ENCODE measurements around the gene SREBF2. TPM values are rescaled to one million over a fixed set of nuclear protein-coding genes. Genes with fewer than 3 reads are reported as not detected.
A peak's percentile ranks its signal among the peaks of the same experiment; 100 is the strongest.

SREBF2 gene
- total RNA-seq, 1 experiment from 2014 or later = 150 TPM

- Histone ChIP-seq H3K36me3 (ENCODE audit: control insufficient read depth, insufficient read depth, low read length) (peaks cover 13% of the 10 kb centered on the region), H3K4me1 (peaks cover 26% of the 10 kb centered on the region), H3K9me3 (no peaks in the 10 kb centered on the region), H3K4me3 (ENCODE audit: low read depth, low read length) (no peak overlapping the region), H3K27me3 (replicated peaks; ENCODE audit: control insufficient read depth, insufficient read depth, low read length) (no peaks in the 10 kb centered on the region)
- Mint-ChIP-seq H3K4me3 (ENCODE audit: unreplicated experiment) (no peak overlapping the region), H3K27ac (ENCODE audit: unreplicated experiment) (peak overlapping the region; percentile 91), H3K27me3 (ENCODE audit: insufficient read depth, unreplicated experiment) (no peaks in the 10 kb centered on the region), H3K4me1 (ENCODE audit: low read depth, unreplicated experiment) (peaks cover 7% of the 10 kb centered on the region), H3K36me3 (ENCODE audit: insufficient read depth, unreplicated experiment) (peaks cover 96% of the 10 kb centered on the region), H3K9me3 (ENCODE audit: unreplicated experiment) (no peaks in the 10 kb centered on the region)
- TSS peak; percentile 38 for BruUV-seq (replicated peaks)
- TF ChIP-seq CTCF (IDR thresholded peaks at IDR 0.05; ENCODE audit: insufficient read depth in 1 of 2, low read depth in 1 of 2, low read length in 1 of 2, severe bottlenecking in 1 of 2, unreplicated experiment in 1 of 2) = no peak
- CTCF ChIA-PET = interaction anchor here (0.8 to 2.1 kb wide), 3 partner anchors 26 to 188 kb away, joined by 3 to 9 read pairs (median 3); no protein-coding TSS in a partner anchor
- intact Hi-C loops (cut with micrococcal nuclease; ENCODE audit: unreplicated experiment) = no loop called here
- no peak for DNase-seq
- POLR2A ChIA-PET = interaction anchor here (1.2 kb wide), 1 partner anchor 53 kb away, joined by 7 read pairs; the partner anchor contains the start of gene SREBF2
Measured at GRCh38 chr22:41885516-41885915, 52.6 kb downstream of the SREBF2 start.

GRCh38 chr22:41888627-41889200, 55.8 kb downstream of the SREBF2 start:
- no TSS peak for BruUV-seq (replicated peaks)
- Histone ChIP-seq H3K27me3 (replicated peaks; ENCODE audit: control insufficient read depth, insufficient read depth, low read length) (no peaks in the 10 kb centered on the region), H3K4me3 (ENCODE audit: low read depth, low read length) (no peak overlapping the region), H3K9me3 (no peaks in the 10 kb centered on the region), H3K4me1 (peaks cover 26% of the 10 kb centered on the region), H3K36me3 (ENCODE audit: control insufficient read depth, insufficient read depth, low read length) (peaks cover 8% of the 10 kb centered on the region)
- ChIA-PET POLR2A (interaction anchor here (0.6 kb wide), 1 partner anchor 9 kb away, joined by 3 read pairs; no protein-coding TSS in a partner anchor), CTCF (no interaction called here)
- Mint-ChIP-seq H3K27me3 (ENCODE audit: insufficient read depth, unreplicated experiment) (no peaks in the 10 kb centered on the region), H3K4me3 (ENCODE audit: unreplicated experiment) (no peak overlapping the region), H3K4me1 (ENCODE audit: low read depth, unreplicated experiment) (no peaks in the 10 kb centered on the region), H3K9me3 (ENCODE audit: unreplicated experiment) (no peaks in the 10 kb centered on the region), H3K27ac (ENCODE audit: unreplicated experiment) (no peak overlapping the region), H3K36me3 (ENCODE audit: insufficient read depth, unreplicated experiment) (peaks cover 95% of the 10 kb centered on the region)
- intact Hi-C loops (cut with micrococcal nuclease; ENCODE audit: unreplicated experiment) = no loop called here
- DNase-seq = no peak
- no peak for TF ChIP-seq CTCF (IDR thresholded peaks at IDR 0.05; ENCODE audit: insufficient read depth in 1 of 2, low read depth in 1 of 2, low read length in 1 of 2, severe bottlenecking in 1 of 2, unreplicated experiment in 1 of 2)

- H3K36me3 Mint-ChIP-seq (ENCODE audit: insufficient read depth, unreplicated experiment) = peaks cover 92% of the 10 kb centered on the region
- no peak for DNase-seq
- H3K27me3 Mint-ChIP-seq (ENCODE audit: insufficient read depth, unreplicated experiment) = no peaks in the 10 kb centered on the region
- Histone ChIP-seq H3K9me3 (no peaks in the 10 kb centered on the region), H3K27me3 (replicated peaks; ENCODE audit: control insufficient read depth, insufficient read depth, low read length) (no peaks in the 10 kb centered on the region), H3K4me1 (peaks cover 4% of the 10 kb centered on the region; the same call in 1 of the 2 replicates), H3K4me3 (ENCODE audit: low read depth, low read length) (no peak overlapping the region), H3K36me3 (ENCODE audit: control insufficient read depth, insufficient read depth, low read length) (peaks cover 5% of the 10 kb centered on the region)
- ChIA-PET CTCF (no interaction called here), POLR2A (no interaction called here)
- H3K27ac Mint-ChIP-seq (ENCODE audit: unreplicated experiment) = no peak overlapping the region
- H3K4me1 Mint-ChIP-seq (ENCODE audit: low read depth, unreplicated experiment) = no peaks in the 10 kb centered on the region
- intact Hi-C loops (cut with micrococcal nuclease; ENCODE audit: unreplicated experiment) = no loop called here
- no peak overlapping the region for H3K4me3 Mint-ChIP-seq (ENCODE audit: unreplicated experiment)
- BruUV-seq (replicated peaks) = no TSS peak
- no peaks in the 10 kb centered on the region for H3K9me3 Mint-ChIP-seq (ENCODE audit: unreplicated experiment)
- no peak for TF ChIP-seq CTCF (IDR thresholded peaks at IDR 0.05; ENCODE audit: insufficient read depth in 1 of 2, low read depth in 1 of 2, low read length in 1 of 2, severe bottlenecking in 1 of 2, unreplicated experiment in 1 of 2)
Measured at GRCh38 chr22:41891407-41891806, 58.5 kb downstream of the SREBF2 start.

All from Caco-2 (cell line).